Suprapubic skin (tissue), 4 donors: ENCODE results near the gene CHIC2.

Experiments used
- EP300 ChIP-seq: sonication (generic); formaldehyde crosslinking; IDR thresholded peaks from one replicate; pipeline ENCODE4 v1.6.1; 2017; ENCODE audit warnings: antibody characterized with exemption
- POLR2A ChIP-seq, 2 donors: fragments of 450-650 bp; IDR thresholded peaks; one replicate each; pipeline ENCODE4 v1.6.1; 2017; ENCODE audit warnings: antibody characterized with exemption in 2 of 2, mild to moderate bottlenecking in 2 of 2, moderate library complexity in 2 of 2
- POLR2AphosphoS5 ChIP-seq, 3 donors: sonication (generic); formaldehyde crosslinking; IDR thresholded peaks; one replicate each; pipeline ENCODE4 v1.6.1; 2017; ENCODE audit warnings: antibody characterized with exemption in 3 of 3
- TF ChIP-seq, protein P1 (sequence below), 2 donors: fragments of 200-600 bp in 1 of 2; fragments of 450-650 bp in 1 of 2; sonication (generic) in 1 of 2; IDR thresholded peaks; one replicate each; pipeline ENCODE4 v1.5.1; 2016 to 2019; ENCODE audit warnings: antibody characterized with exemption in 2 of 2, mild to moderate bottlenecking in 1 of 2, moderate library complexity in 1 of 2

DNA sequence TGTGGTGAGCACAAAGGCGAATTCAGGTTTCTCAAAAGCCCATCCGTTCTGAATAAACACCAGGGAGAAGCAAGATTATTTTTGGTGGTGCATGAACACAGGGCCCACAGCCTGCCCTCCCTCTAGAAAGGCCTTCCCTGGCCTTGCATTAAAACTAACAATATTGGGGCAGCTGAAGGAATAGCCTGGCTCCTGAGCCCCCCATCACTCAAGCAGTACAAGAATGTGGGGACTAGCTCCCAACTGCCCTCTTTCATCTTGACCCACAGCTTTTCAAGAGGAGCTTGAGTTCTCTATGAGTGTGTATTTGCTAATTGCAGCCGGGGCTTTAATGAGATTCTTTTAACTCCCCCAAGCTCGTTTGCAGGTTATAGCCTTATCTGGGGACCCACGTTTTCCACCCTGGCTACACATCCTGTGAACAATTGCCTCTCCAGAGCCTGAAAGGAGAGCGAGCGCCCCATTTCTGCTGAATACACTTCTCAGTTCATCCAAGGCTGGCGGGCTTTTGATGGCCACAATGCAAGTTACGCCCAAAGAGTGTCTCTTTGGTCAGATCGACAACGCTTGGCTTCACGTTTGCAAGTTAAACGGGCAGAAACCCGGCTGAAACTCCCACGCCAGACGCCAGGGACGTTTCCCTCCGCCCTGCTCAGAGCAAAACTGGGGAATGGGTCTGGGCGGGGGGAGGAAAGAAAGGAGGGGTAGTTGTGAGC lies 30.9 kb upstream of the CHIC2 start:
- TF ChIP-seq, protein P1, sequence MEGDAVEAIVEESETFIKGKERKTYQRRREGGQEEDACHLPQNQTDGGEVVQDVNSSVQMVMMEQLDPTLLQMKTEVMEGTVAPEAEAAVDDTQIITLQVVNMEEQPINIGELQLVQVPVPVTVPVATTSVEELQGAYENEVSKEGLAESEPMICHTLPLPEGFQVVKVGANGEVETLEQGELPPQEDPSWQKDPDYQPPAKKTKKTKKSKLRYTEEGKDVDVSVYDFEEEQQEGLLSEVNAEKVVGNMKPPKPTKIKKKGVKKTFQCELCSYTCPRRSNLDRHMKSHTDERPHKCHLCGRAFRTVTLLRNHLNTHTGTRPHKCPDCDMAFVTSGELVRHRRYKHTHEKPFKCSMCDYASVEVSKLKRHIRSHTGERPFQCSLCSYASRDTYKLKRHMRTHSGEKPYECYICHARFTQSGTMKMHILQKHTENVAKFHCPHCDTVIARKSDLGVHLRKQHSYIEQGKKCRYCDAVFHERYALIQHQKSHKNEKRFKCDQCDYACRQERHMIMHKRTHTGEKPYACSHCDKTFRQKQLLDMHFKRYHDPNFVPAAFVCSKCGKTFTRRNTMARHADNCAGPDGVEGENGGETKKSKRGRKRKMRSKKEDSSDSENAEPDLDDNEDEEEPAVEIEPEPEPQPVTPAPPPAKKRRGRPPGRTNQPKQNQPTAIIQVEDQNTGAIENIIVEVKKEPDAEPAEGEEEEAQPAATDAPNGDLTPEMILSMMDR (IDR thresholded peaks at IDR 0.05): no peak
- TF ChIP-seq POLR2A (IDR thresholded peaks at IDR 0.05) (no peak), POLR2AphosphoS5 (IDR thresholded peaks at IDR 0.05) (no peak), EP300 (no peak)
